Measurements from ENCODE around the gene RRAGD. TPM values are rescaled to one million over a fixed set of nuclear protein-coding genes. Genes with fewer than 3 reads are reported as not detected.

RRAGD gene
- total and polyA plus RNA-seq, 4 experiments from 2014 or later: 3.1 to 6.8 (median 4.8) TPM

GRCh38 chr6:89356642-89357170 lies 55.4 kb downstream of the RRAGD start:
- CTCF ChIA-PET (ENCODE audit: partially characterized antibody): interaction anchor here (0.7 to 4.3 kb wide), 12 partner anchors 9 to 394 kb away, joined by 3 to 45 read pairs (median 4); partner anchors contain the start of genes ANKRD6, PNRC1 and RNGTT

GRCh38 chr6:89355511-89356194 lies 56.4 kb downstream of the RRAGD start:
- DNase-seq: no peak
- H3K4me1 ChIP-seq (ENCODE audit: insufficient read depth, low read length): peaks cover 45% of the 10 kb centered on the region
- no peaks in the 10 kb centered on the region for H3K27me3 Mint-ChIP-seq
- no peaks in the 10 kb centered on the region for H3K36me3 ChIP-seq (ENCODE audit: insufficient read depth, low read length)
- H3K4me1 Mint-ChIP-seq: peaks cover 34 to 70% (median 44%) of the 10 kb centered on the region in 4 donors
- POLR2A ChIA-PET (ENCODE audit: partially characterized antibody): interaction anchor here (0.6 to 11.3 kb wide), 3 partner anchors 58 to 273 kb away, joined by 3 to 157 read pairs (median 6); partner anchors contain the start of gene PNRC1
- H3K27ac ChIP-seq (ENCODE audit: low read depth, low read length): no peak overlapping the region
- intact Hi-C loops (cut with micrococcal nuclease): loop anchor here (2.0 kb wide), 1 partner anchor 17 kb away; no protein-coding TSS in a partner anchor
- CTCF ChIA-PET (ENCODE audit: partially characterized antibody): interaction anchor here (0.8 to 4.3 kb wide), 6 partner anchors 11 to 393 kb away, joined by 3 to 45 read pairs (median 8); partner anchors contain the start of gene RNGTT
- peaks cover 0 to 6% of the 10 kb centered on the region in 2 donors for H3K36me3 Mint-ChIP-seq
- no peak overlapping the region for H3K4me3 ChIP-seq (ENCODE audit: low read length in 2 of 2)
- H3K9me3 Mint-ChIP-seq: no peaks in the 10 kb centered on the region
- H3K27ac Mint-ChIP-seq: no peak overlapping the region
- no peaks in the 10 kb centered on the region for H3K27me3 ChIP-seq (ENCODE audit: insufficient read depth, low read length)
- H3K9me3 ChIP-seq (ENCODE audit: control insufficient read depth in 1 of 2, low read length in 2 of 2): no peaks in the 10 kb centered on the region
- peak overlapping the region in 3 of 8 donors; percentile 7 to 53 (median 16) for H3K4me3 Mint-ChIP-seq

More at GRCh38 chr6:89356642-89357170, 55.4 kb downstream of the RRAGD start:
- Mint-ChIP-seq H3K27ac (peak overlapping the region; percentile 73 to 99 (median 95)), H3K4me1 (peaks cover 31 to 64% (median 41%) of the 10 kb centered on the region in 4 donors), H3K27me3 (no peaks in the 10 kb centered on the region), H3K4me3 (peak overlapping the region; percentile 44 to 98 (median 94)), H3K9me3 (no peaks in the 10 kb centered on the region), H3K36me3 (peaks cover 0 to 4% of the 10 kb centered on the region in 2 donors)
- no peak for DNase-seq
- H3K27ac ChIP-seq (ENCODE audit: low read depth, low read length): no peak overlapping the region
- H3K4me1 ChIP-seq (ENCODE audit: insufficient read depth, low read length): peaks cover 35% of the 10 kb centered on the region
- POLR2A ChIA-PET (ENCODE audit: partially characterized antibody): interaction anchor here (0.6 to 11.3 kb wide), 8 partner anchors 10 to 854 kb away, joined by 3 to 157 read pairs (median 4); partner anchors contain the start of genes PNRC1 and RNGTT
- no peaks in the 10 kb centered on the region for H3K36me3 ChIP-seq (ENCODE audit: insufficient read depth, low read length)
- intact Hi-C loops (cut with micrococcal nuclease): loop anchor here (2.0 kb wide), 1 partner anchor 16 kb away; no protein-coding TSS in a partner anchor
- H3K27me3 ChIP-seq (ENCODE audit: insufficient read depth, low read length): no peaks in the 10 kb centered on the region
- peak overlapping the region in 1 of 2 donors; percentile 12 for H3K4me3 ChIP-seq (ENCODE audit: low read length in 2 of 2)
- no peaks in the 10 kb centered on the region for H3K9me3 ChIP-seq (ENCODE audit: control insufficient read depth in 1 of 2, low read length in 2 of 2)

- H3K4me1 ChIP-seq (ENCODE audit: insufficient read depth, low read length): peaks cover 62% of the 10 kb centered on the region
- H3K27ac Mint-ChIP-seq: peak overlapping the region; percentile 86 to 96 (median 89)
- H3K4me3 ChIP-seq (ENCODE audit: low read length in 2 of 2): peak overlapping the region in 1 of 2 donors; percentile 90
Measured at GRCh38 chr6:89353702-89354392, 58.2 kb downstream of the RRAGD start.

GRCh38 chr6:89353118-89353556 lies 58.9 kb downstream of the RRAGD start:
- H3K9me3 ChIP-seq (ENCODE audit: control insufficient read depth in 1 of 2, low read length in 2 of 2): no peaks in the 10 kb centered on the region
- H3K4me3 Mint-ChIP-seq: peak overlapping the region; percentile 81 to 92 (median 86)
- CTCF ChIA-PET (ENCODE audit: partially characterized antibody): interaction anchor here (0.6 to 8.9 kb wide), 5 partner anchors 9 to 470 kb away, joined by 3 to 79 read pairs (median 17); no protein-coding TSS in a partner anchor
- no peaks in the 10 kb centered on the region for H3K9me3 Mint-ChIP-seq
- no peaks in the 10 kb centered on the region for H3K27me3 Mint-ChIP-seq
- H3K27me3 ChIP-seq (ENCODE audit: insufficient read depth, low read length): no peaks in the 10 kb centered on the region
- peaks cover 68% of the 10 kb centered on the region for H3K4me1 ChIP-seq (ENCODE audit: insufficient read depth, low read length)
- peaks cover 49 to 82% (median 61%) of the 10 kb centered on the region in 4 donors for H3K4me1 Mint-ChIP-seq
- H3K4me3 ChIP-seq (ENCODE audit: low read length in 2 of 2): peak overlapping the region in 1 of 2 donors; percentile 90
- peak in 1 of 5 donors; percentile 44 for DNase-seq
- peak overlapping the region; percentile 86 to 96 (median 89) for H3K27ac Mint-ChIP-seq
- intact Hi-C loops (cut with micrococcal nuclease): loop anchor here (2.0 to 5.0 kb wide), 4 partner anchors 71 to 391 kb away; partner anchors contain the start of genes PM20D2, PNRC1 and RNGTT
- H3K36me3 ChIP-seq (ENCODE audit: insufficient read depth, low read length): no peaks in the 10 kb centered on the region
- peaks cover 0 to 6% of the 10 kb centered on the region in 2 donors for H3K36me3 Mint-ChIP-seq
- H3K27ac ChIP-seq (ENCODE audit: low read depth, low read length): peak overlapping the region; percentile 89
- POLR2A ChIA-PET (ENCODE audit: partially characterized antibody): interaction anchor here (1.2 to 11.3 kb wide), 11 partner anchors 8 to 390 kb away, joined by 5 to 157 read pairs (median 9); partner anchors contain the start of genes LYRM2, PNRC1 and RNGTT

More at GRCh38 chr6:89353702-89354392, 58.2 kb downstream of the RRAGD start:
- Mint-ChIP-seq H3K27me3 (no peaks in the 10 kb centered on the region), H3K36me3 (peaks cover 0 to 6% of the 10 kb centered on the region in 2 donors), H3K4me1 (peaks cover 44 to 77% (median 56%) of the 10 kb centered on the region in 4 donors), H3K9me3 (no peaks in the 10 kb centered on the region), H3K4me3 (peak overlapping the region; percentile 81 to 92 (median 86))
- Histone ChIP-seq H3K27me3 (ENCODE audit: insufficient read depth, low read length) (no peaks in the 10 kb centered on the region), H3K9me3 (ENCODE audit: control insufficient read depth in 1 of 2, low read length in 2 of 2) (no peaks in the 10 kb centered on the region), H3K27ac (ENCODE audit: low read depth, low read length) (peak overlapping the region; percentile 89), H3K36me3 (ENCODE audit: insufficient read depth, low read length) (no peaks in the 10 kb centered on the region)
- intact Hi-C loops (cut with micrococcal nuclease): loop anchor here (2.0 to 5.0 kb wide), 4 partner anchors 72 to 392 kb away; partner anchors contain the start of genes PM20D2, PNRC1 and RNGTT
- DNase-seq: peak in 1 of 5 donors; percentile 4
- POLR2A ChIA-PET (ENCODE audit: partially characterized antibody): interaction anchor here (1.1 to 11.3 kb wide), 3 partner anchors 9 to 285 kb away, joined by 3 to 157 read pairs (median 9); partner anchors contain the start of genes LYRM2 and PNRC1
- CTCF ChIA-PET (ENCODE audit: partially characterized antibody): interaction anchor here (0.6 to 5.5 kb wide), 4 partner anchors 13 to 471 kb away, joined by 3 to 56 read pairs (median 28); no protein-coding TSS in a partner anchor

- intact Hi-C loops (cut with micrococcal nuclease): loop anchor here (2.0 to 5.0 kb wide), 4 partner anchors 70 to 390 kb away; partner anchors contain the start of genes PM20D2, PNRC1 and RNGTT
- Mint-ChIP-seq H3K27me3 (no peaks in the 10 kb centered on the region), H3K27ac (peak within 1 kb of the TSS; percentile 86 to 99 (median 98)), H3K36me3 (peaks cover 0 to 6% of the 10 kb centered on the region in 2 donors), H3K9me3 (no peaks in the 10 kb centered on the region), H3K4me3 (peak within 1 kb of the TSS; percentile 92 to 99 (median 98)), H3K4me1 (peaks cover 44 to 82% (median 61%) of the 10 kb centered on the region in 4 donors)
- Histone ChIP-seq H3K9me3 (ENCODE audit: control insufficient read depth in 1 of 2, low read length in 2 of 2) (no peaks in the 10 kb centered on the region), H3K4me3 (ENCODE audit: low read length in 2 of 2) (peak within 1 kb of the TSS; percentile 1 to 90), H3K27ac (ENCODE audit: low read depth, low read length) (peak within 1 kb of the TSS; percentile 89), H3K4me1 (ENCODE audit: insufficient read depth, low read length) (peaks cover 69% of the 10 kb centered on the region), H3K36me3 (ENCODE audit: insufficient read depth, low read length) (no peaks in the 10 kb centered on the region), H3K27me3 (ENCODE audit: insufficient read depth, low read length) (no peaks in the 10 kb centered on the region)
- ChIA-PET CTCF (ENCODE audit: partially characterized antibody) (interaction anchor here (0.9 to 8.9 kb wide), 7 partner anchors 9 to 369 kb away, joined by 3 to 79 read pairs (median 17); no protein-coding TSS in a partner anchor), POLR2A (ENCODE audit: partially characterized antibody) (interaction anchor here (0.8 to 11.3 kb wide), 16 partner anchors 8 to 468 kb away, joined by 3 to 157 read pairs (median 9); partner anchors contain the start of genes LYRM2, MDN1, PM20D2 and PNRC1)
- peak; percentile 67 to 75 (median 71) for DNase-seq
Measured at GRCh38 chr6:89352278-89353117, 59.6 kb downstream of the RRAGD start, which contains the start of gene UBE2J1. TSS of gene UBE2J1 (minus strand) at chr6:89352722. CDS start at chr6:89352569, 153 bp downstream.
